OCI-LY7 (cell line): Measurements from ENCODE around the gene EIF2AK2. TPM values are rescaled to one million over a fixed set of nuclear protein-coding genes. Genes with fewer than 3 reads are reported as not detected.

Experiments used
- BruUV-seq: library from RNA; stranded (reverse); fragments of 400-500 nt; replicated peaks from 2 replicates; lab custom pipeline; 2021; lab: Mats Ljungman, UMichigan
- CTCF ChIA-PET: fragments of 300-600 bp; sonication (Branson Sonifier 250); formaldehyde crosslinking; loops from one replicate; lab custom pipeline; 2022; ENCODE audit warnings: antibody characterized with exemption; ENCODE audit not compliant: unreplicated experiment; lab: Charles Lee
- POLR2A ChIA-PET: fragments of 300-600 bp; sonication (Branson Sonifier 250); formaldehyde crosslinking; loops from one replicate; lab custom pipeline; 2022; ENCODE audit warnings: antibody characterized with exemption; lab: Charles Lee
- DNase-seq: peaks from one replicate; pipeline ENCODE4 v3.0.0-alpha.2; 2015; ENCODE audit warnings: low spot score
- H2AFZ ChIP-seq: fragments of 200-600 bp; sonication (generic), shearing (Covaris generic); 2 replicates; pipeline ENCODE4 v1.6.1; 2014; ENCODE audit warnings: mild to moderate bottlenecking, antibody characterized with exemption, low read length, moderate library complexity
- H3K27ac ChIP-seq: fragments of 200-600 bp; sonication (generic); 2 replicates; pipeline ENCODE4 v1.5.1; 2014; ENCODE audit warnings: mixed run types, low read depth, mild to moderate bottlenecking, moderate library complexity, low read length, inconsistent platforms; ENCODE audit not compliant: poor library complexity, severe bottlenecking
- H3K36me3 ChIP-seq: fragments of 200-600 bp; sonication (generic); 2 replicates; pipeline ENCODE4 v1.6.1; 2014; ENCODE audit warnings: mild to moderate bottlenecking, antibody characterized with exemption, low read length, moderate library complexity, mixed read lengths; ENCODE audit not compliant: insufficient read depth
- H3K4me1 ChIP-seq: fragments of 200-600 bp; sonication (generic); 2 replicates; pipeline ENCODE4 v1.5.1; 2014; ENCODE audit warnings: mild to moderate bottlenecking, low read length; ENCODE audit not compliant: insufficient read depth, poor library complexity, severe bottlenecking
- H3K4me2 ChIP-seq: fragments of 200-600 bp; sonication (generic); 2 replicates; pipeline ENCODE4 v1.6.1; 2014; ENCODE audit warnings: mild to moderate bottlenecking, low read length
- H3K4me3 ChIP-seq: fragments of 200-600 bp; sonication (generic); 2 replicates; pipeline ENCODE4 v1.5.1; 2014; ENCODE audit warnings: mild to moderate bottlenecking, low read depth, low read length; ENCODE audit not compliant: poor library complexity, severe bottlenecking
- H3K79me2 ChIP-seq: fragments of 200-600 bp; sonication (generic); 2 replicates; pipeline ENCODE4 v1.6.1; 2016; ENCODE audit warnings: low read depth, mild to moderate bottlenecking, low read length, moderate library complexity, mixed read lengths; ENCODE audit not compliant: insufficient read depth
- H3K9me2 ChIP-seq: fragments of 200-600 bp; sonication (generic); 2 replicates; pipeline ENCODE4 v1.6.1; 2016; ENCODE audit warnings: mild to moderate bottlenecking, low read length, mixed read lengths; ENCODE audit not compliant: insufficient read depth
- H3K9me3 ChIP-seq: fragments of 200-600 bp; sonication (generic); 2 replicates; pipeline ENCODE4 v1.6.1; 2014; ENCODE audit warnings: mild to moderate bottlenecking, mixed run types, low read length, mixed read lengths
- H4K20me1 ChIP-seq: fragments of 200-600 bp; sonication (generic); 2 replicates; pipeline ENCODE4 v1.6.1; 2014; ENCODE audit warnings: mild to moderate bottlenecking, antibody characterized with exemption, low read length, moderate library complexity, mixed read lengths; ENCODE audit not compliant: insufficient read depth
- CTCF ChIP-seq: fragments of 200-600 bp; sonication (generic); conservative IDR thresholded peaks from 2 replicates; pipeline ENCODE4 v1.5.1; 2014; ENCODE audit warnings: mild to moderate bottlenecking, antibody characterized with exemption, low read length, moderate library complexity, mixed read lengths
- EZH2phosphoT487 ChIP-seq: fragments of 200-600 bp; sonication (generic); IDR thresholded peaks from 2 replicates; pipeline ENCODE4 v1.6.1; 2018; ENCODE audit warnings: low read depth, borderline replicate concordance, mild to moderate bottlenecking, mixed run types, antibody characterized with exemption, low read length, moderate library complexity, mixed read lengths
- intact Hi-C: fragments of 100-400 bp; cut with micrococcal nuclease; formaldehyde crosslinking; loops from one replicate; pipeline ENCODE4 v1.10.0; 2022; ENCODE audit not compliant: unreplicated experiment
- total RNA-seq, 2 experiments: library from RNA; depleted of rRNA in 1 of 2; stranded (reverse); fragments of >200 nt in 1 of 2; shearing (Covaris generic) in 1 of 2; gene quantifications; 2 replicates each; pipeline ENCODE4 v1.2.3, GENCODE V29; 2014 to 2022

EIF2AK2 gene
- total RNA-seq, 2 experiments from 2014 or later = 3.1 to 3.6 TPM

GRCh38 chr2:37168217-37168981 is 11.6 kb upstream of the EIF2AK2 start:
- Histone ChIP-seq H3K27ac (no peak overlapping the region), H3K4me1 (no peaks in the 10 kb centered on the region), H3K4me3 (no peak overlapping the region), H3K79me2 (no peaks in the 10 kb centered on the region), H3K9me2 (no peaks in the 10 kb centered on the region), H2AFZ (0 out of 2 replicates have a peak overlapping the region, but pooled peaks have one; percentile 31), H3K9me3 (peaks cover 15% of the 10 kb centered on the region), H3K36me3 (no peaks in the 10 kb centered on the region), H3K4me2 (no peak overlapping the region), H4K20me1 (no peaks in the 10 kb centered on the region)
- peak; percentile 60 for DNase-seq
- intact Hi-C loops = loop anchor here (2.0 to 10.0 kb wide), 5 partner anchors 94 to 709 kb away; no protein-coding TSS in a partner anchor
- no TSS peak for BruUV-seq
- TF ChIP-seq EZH2phosphoT487 (no peak), CTCF (peak; percentile 94)
- POLR2A ChIA-PET = no interaction called here
- CTCF ChIA-PET = no interaction called here

GRCh38 chr2:37167636-37168180 is 10.9 kb upstream of the EIF2AK2 start:
- no peak for DNase-seq
- ChIA-PET CTCF (no interaction called here), POLR2A (interaction anchor here (0.7 to 1.3 kb wide), 3 partner anchors 77 to 204 kb away, joined by 3 read pairs; no protein-coding TSS in a partner anchor)
- Histone ChIP-seq H3K27ac (no peak overlapping the region), H4K20me1 (no peaks in the 10 kb centered on the region), H3K4me2 (no peak overlapping the region), H2AFZ (no peak overlapping the region), H3K79me2 (no peaks in the 10 kb centered on the region), H3K9me3 (peaks cover 15% of the 10 kb centered on the region), H3K36me3 (no peaks in the 10 kb centered on the region), H3K4me3 (no peak overlapping the region), H3K9me2 (no peaks in the 10 kb centered on the region), H3K4me1 (no peaks in the 10 kb centered on the region)
- no TSS peak for BruUV-seq
- no peak for TF ChIP-seq EZH2phosphoT487
- TF ChIP-seq CTCF = no peak
- intact Hi-C loops = loop anchor here (2.0 to 10.0 kb wide), 5 partner anchors 95 to 710 kb away; no protein-coding TSS in a partner anchor
